Dermis microvascular lymphatic vessel endothelial cell (primary cell): ENCODE measurements around the gene RPE65. TPM values are rescaled to one million over a fixed set of nuclear protein-coding genes. Genes with fewer than 3 reads are reported as not detected.
"Not testable (repeated sequence)": the region's sequence is repeated elsewhere in the genome, so short reads cannot be mapped to it uniquely, and the experiment has no call there.

Experiments
- DNase-seq, 2 donors: peaks; one replicate each; pipeline versions ENCODE4 v3.0.0 to v3.0.0-alpha.2; 2010; ENCODE audit warnings: low read depth in 2 of 2
- total RNA-seq: library from RNA; depleted of rRNA; stranded (reverse); fragments of >200 nt; gene quantifications from 2 replicates; pipeline ENCODE4 v1.2.1, GENCODE V29; 2014

Gene RPE65
- total RNA-seq, 1 donor from 2014 or later = not detected

DNA sequence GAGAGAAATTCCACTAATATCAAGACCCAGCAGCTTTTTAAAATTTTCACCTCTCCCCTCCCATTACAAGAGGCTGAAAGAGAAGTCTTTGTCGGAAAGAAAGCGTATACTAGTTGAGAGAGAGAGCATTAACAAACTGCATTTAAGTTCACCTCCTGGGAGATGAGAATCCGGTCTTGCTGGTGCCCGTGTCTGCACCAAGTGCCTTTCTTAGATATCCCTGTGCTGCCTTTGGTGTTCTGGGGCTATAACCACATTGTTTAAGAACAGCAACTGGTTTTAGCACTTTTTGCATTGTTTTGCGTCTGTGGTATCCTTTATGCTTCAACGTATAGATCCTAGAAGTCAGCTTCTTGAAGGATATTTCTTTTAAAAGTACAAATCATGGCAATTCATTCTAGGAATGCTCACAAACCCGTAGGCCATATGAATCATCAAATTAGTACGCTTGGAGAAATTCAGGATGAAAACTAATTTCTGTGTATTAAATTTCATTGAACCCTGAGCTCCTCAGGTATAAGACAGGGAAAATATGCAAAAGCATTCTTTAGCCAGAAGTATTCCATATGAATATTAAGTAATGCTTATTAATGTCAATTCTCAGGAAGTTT is 3.4 kb upstream of the RPE65 start:
- DNase-seq = no peak

DNA sequence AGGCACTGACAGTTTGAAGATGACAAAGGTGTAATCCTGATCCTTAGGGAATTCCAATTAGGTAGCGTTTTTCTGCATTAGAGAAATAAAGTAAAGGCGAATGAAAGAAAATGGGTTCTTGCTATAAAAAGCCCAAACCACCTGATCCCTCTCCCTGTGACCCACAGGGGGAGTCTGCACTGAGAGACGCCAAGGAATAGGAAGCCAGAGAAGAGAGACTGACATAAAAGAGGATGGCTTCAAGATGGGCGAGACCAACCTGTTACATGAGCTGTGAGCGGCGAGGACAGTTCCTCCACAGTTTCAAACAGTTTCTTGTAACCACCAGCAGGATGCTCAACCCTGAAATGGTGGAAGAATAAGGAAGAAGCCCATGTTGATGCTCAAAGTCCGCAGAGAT is 1.4 kb downstream of the RPE65 start:
- DNase-seq = no peak

DNA sequence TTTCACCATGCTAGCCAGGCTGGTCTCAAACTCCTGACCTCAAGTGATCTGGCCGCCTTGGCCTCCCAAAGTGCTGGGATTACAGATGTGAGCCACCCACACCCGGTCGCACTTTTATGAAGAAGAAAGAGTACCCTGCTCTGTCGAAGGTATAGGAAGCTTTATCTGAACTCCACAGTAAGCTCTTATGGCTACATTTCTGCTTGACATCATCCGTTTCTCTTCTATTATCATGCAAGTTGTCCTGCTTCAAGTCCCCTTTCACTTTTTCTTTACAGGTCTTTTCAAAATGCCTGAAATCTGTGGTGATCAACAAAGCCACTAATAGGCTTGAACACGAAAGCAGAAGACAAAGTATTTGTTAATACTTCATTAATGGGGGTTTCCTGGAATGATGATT is 4.0 kb downstream of the RPE65 start:
- DNase-seq = no peak

DNA sequence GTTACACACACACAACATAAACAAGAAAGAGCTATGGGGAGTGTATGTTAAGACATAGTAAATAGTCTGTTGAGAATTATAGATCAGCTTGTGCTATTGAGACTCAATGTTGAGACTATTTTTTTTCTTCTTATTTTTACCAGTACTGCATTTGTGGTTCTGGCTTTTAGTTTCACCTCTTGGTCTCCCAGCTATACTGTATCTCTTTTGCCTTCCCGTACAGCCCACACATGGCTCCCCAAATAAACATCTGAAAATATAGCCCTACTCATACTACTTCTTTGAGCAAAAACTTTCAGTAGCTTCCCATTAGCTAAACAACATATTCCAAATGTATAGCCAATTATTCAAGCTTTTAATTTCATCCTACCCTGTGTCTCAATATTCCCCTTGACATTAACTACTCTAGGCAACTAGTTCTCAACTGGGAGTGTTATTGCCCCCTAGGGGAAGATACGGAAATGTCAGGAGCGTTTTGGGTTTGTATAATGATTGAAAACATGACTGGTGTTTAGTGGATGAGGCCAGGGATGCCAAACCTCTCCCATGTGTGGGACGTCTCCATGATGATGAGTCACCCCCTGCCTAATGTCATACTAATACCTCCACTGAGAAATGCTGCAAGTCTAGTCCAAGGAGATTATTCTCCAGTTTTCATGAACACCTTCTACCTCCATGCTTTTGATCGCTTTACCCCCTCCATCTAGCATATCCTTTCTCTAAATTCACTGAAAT is 6.8 kb downstream of the RPE65 start:
- peak; percentile 1 to 41 for DNase-seq

DNA sequence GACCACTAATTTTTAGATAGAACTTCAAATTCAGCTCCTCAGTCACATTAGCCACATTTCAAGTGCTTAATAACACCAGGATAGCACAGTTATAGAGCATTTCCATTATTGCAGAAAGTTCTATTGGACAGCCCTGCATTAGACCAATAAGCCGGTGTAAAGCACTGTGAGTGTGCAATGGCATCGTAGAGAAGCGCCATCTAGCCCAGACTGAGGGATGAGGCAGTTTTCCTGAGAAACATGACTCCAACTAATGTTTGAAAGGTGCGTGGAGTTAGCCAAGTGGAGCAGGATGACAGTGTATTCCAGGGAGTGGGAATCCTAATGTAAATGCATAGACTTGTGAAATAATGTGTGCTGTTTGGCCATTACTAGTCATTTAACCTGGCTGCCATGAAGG is 7.7 kb downstream of the RPE65 start:
- no peak for DNase-seq

DNA sequence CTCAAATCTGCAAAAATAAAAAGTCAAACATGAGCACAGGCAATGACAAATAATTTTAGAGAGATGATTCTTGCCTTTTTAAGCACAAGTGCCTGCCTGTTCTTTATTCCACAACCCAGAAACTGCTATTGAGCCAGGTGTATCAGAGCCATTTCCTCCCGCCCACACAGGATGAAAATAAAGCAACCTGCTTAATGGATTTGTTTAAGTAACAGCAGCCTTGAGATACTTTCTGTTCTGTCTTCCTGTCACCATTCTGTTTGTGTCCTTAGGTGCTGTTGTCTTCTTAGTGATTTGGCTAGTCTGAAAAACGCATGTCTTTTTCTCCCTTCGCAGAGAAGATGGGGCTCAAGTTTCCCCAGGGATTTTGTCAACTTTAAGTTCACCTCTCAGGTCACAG is 11.4 kb downstream of the RPE65 start:
- no peak for DNase-seq

DNA sequence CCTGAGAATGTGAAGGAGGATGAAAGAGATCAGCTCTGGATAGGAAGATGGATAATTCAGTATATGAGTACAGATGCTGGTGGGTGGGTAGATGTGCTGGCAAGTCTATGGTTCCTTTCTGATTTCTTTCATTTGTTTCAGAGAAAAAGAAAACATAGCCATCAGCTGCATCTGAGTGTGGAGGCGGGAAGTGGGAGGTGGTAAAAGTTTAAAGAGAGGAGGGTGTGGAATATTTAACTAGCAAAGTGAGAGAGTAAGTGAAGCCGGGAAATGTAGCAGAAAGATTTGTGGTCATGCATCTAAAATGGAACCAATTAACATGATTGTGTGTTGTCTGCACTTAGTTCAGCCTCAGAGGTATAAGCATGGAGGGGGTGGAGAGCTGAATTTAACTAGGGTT is 16.4 kb downstream of the RPE65 start:
- DNase-seq = no peak

DNA sequence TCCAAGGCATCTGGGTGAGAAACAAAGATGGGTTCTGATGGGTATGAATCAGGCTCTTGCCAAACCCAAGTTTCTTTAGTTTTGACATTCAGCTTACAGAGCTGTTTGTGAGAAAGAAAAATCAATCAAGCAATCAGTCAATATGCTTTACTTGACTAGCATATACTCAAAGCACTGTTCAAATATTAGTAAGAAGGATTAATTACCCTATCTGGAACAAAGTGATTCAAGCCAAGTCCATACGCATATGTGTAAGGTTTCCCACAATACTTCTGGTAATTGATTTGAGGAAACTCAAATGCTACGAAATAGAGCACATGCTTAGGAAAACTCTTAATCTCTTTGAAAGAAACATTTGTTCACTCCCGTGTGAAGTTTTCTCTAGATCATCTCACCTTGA is 18.7 kb downstream of the RPE65 start:
- no peak for DNase-seq

DNA sequence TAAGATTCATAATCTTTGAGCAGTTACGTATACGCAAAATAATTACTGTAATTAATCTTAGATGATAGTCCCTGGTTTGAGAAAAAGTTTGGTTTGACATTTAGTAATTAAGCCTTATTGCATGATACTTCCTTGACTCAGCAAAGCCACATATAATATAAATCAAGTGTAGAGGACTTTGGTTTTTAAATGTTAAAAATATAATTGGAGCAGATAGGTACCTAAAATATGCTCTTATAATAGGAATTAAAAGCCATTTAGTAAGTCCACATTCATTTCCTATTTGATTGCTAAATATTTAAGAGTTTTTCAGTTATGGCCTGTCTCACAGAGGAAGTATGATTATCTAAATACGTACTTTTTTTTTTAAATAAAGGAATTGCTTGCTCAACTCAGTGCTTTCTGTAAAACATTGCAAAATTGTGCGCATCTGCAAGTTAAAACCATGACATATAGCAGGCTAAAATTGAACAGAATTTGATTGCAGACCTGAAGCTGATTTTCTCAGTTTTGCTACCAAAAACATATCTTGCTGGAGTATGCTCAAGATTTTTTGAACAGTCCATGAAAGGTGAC is 20.4 kb downstream of the RPE65 start:
- no peak for DNase-seq

DNA sequence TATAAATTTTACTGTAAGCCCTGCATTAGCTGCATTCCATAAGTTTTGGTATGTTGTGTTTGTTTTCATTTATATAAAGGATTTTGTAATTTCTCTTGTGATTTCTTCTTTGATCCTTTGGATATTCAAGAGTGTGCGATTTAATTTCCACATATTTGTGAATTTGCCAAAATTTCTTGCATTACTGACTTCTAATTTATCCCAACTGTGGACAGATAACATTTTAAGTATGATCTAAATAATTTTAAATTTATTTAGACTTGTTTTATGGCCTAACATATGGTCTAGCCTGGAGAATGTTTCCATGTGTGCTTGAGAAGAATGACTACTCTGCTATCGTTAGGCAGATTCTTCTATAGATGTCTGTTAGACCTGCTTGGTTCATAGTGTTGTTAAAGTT is 23.2 kb downstream of the RPE65 start:
- no peak for DNase-seq

DNA sequence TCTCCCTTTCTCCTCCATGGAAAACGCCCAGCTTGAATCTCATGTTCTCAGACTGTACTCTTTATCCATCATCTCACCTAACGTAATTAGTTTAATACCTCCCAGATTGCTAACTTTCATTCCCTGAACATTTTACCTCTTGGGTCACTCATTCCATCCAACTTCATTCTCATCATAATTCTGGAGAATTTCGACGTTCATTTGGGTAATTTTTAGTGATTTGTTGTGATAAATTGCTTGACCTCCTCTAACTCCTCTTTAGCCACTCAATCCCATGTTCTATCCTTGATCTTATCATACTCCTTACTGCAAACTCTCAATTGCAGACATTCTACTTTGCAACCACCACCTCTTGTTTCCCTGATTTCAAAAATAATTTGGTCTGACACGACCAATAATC is 28.4 kb downstream of the RPE65 start:
- DNase-seq = no peak

DNA sequence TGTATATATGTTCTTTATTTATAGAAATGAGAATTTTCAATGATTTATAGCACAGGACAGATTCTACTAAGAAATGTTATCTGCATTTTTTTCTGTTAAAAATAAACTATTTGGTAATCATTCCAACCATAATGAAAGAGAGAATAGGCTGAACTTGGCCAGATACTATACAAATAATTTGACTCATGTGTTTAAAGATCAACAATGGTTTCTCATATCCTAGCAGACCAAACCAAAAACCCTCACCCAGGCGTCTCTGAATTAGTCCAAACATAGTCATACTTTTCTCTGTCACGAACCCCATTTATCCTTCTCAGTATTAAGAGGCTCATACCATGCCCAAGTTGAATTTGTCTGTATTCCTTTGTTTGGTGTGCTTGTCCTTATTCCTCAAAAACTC is 40.3 kb downstream of the RPE65 start:
- DNase-seq = no peak

DNA sequence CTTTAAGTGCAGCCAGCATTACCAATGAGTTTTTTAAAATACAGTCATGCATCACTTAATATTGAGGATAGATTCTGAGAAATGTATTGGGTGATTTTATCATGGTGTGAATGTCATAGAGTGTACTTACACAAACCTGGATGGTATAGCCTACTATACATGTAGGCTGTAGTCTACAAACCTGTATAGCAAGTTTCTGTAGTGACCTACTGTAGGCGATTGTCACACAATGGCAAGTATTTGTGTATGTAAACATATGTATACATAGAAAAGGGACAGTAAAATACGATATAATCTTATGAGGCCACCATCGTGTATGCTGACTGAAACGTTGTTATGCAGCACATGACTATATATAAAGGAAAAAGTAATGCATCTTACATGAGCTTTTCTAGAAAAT is 48.2 kb downstream of the RPE65 start:
- no peak for DNase-seq

DNA sequence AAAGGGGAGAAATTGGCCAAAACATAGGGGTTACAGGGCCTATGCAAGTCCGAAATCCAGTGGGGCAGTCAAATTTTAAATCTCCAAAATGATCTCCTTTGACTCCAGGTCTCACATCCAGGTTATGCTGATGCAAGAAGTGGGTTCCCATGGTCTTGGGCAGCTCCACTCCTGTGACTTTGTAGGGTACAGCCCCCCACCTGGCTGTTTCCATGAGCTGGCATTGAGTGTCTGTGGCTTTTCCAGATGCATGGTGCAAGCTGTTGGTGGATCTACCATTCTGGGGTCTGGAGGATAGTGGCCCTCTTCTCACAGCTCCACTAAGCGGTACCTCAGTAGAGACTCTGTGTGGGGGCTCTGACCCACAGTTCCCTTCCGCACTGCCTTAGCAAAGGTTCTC is 54.2 kb downstream of the RPE65 start:
- not testable (repeated sequence) for DNase-seq

DNA sequence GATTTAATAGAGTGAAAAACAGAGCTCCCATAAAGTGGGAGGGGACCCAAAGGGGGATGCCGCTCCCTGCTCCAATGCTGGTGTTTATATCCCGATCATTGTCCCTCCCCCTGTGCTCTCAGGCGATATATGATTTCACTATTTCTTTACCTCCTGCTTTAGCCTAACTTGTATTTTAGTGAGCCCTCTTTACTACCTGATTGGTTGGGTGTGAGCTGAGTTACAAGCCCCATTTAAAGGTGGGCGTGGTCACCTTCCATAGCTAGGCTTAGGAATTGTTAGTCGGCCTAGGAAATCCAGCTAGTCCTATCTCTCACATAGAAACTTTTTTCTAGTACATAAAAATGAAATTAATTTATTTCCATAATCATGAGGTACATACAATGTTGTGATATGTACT is 57.3 kb downstream of the RPE65 start:
- not testable (repeated sequence) for DNase-seq

DNA sequence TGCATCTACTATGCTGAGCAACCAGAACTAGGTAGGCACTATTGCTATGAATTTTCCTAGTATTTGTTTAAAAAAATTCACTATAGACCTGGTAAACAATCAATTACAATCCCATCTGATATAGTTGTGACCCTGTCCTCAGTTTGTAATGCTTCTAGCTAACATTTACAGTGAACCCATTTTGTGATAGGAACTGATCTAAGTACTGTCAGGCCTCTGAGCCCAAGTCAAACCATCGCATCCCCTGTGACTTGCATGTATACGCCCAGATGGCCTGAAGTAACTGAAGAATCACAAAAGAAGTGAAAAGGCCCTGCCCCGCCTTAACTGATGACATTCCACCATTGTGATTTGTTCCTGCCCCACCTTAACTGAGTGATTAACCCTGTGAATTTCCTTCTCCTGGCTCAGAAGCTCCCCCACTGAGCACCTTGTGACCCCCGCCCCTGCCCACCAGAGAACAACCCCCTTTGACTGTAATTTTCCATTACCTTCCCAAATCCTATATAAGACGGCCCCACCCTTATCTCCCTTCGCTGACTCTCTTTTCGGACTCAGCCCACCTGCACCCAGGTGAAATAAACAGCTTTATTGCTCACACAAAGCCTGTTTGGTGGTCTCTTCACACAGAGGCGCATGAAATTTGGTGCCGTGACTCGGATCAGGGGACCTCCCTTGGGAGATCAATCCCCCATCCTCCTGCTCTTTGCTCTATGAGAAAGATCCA is 63.8 kb downstream of the RPE65 start:
- not testable (repeated sequence) for DNase-seq

DNA sequence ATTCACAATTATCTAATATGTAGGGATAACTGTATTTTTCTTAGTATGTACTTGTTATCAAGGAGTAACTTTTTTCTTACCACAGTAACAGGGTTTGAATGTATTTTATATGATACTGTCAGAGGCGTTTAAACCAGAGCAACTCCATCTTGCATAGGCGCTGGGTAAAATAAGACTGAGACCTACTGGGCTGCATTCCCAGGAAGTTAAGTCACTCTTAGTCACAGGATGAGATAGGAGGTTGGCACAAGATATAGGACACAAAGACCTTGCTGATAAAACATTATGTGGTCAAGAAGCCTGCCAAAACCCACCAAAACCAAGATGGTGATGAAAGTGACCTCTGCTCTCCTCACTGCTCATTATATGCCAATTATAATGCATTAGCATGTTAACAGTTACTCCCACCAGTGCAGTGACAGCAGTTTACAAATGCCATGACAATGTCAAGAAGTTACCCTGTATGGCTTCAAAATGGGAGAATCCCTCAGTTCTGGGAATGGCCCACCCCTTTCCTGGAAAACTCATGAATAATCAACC is 64.8 kb downstream of the RPE65 start:
- peak in 1 of 2 donors; percentile 68 for DNase-seq

DNA sequence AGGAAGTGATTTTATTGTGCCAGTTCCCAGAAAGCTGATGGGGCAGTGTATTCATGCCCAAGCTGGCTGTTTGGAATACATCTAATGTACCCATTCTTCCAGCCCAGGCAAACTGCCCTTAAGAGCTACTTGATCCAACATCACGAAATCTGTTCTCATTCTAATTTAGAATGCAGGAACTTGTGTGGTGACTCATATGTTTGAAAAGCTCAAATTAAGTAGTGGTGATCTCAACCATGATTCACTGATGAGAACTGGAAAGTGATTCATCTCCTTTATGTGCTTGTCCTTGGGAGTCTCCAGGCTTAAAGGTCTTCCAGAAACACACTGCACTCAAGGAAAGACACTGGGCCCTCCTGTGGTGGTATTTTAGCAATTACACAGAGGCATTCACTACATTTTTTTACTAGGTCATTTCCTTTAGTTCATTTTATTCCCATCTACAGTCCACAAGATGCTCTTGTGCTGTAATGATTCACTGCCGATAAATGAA is 65.4 kb downstream of the RPE65 start:
- DNase-seq = peak in 1 of 2 donors; percentile 96

DNA sequence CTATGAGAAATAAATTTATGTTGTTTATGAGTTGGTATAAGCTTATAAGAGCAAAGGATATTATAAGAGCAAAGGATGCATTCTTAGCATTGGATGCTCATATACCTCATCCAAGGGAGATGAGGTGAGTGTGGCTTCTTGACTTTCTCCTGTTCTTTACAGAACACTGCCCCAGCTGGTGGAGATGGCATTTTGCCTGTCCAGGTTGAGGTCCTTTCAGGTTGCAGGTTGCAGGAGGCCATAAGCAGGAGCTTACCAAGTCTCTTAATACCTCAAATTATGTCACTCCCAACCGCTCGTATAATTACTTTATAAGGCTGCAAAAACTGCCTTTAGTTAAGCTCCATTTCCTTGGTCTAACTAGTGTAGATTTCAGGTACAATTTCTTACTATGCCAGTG is 66.7 kb downstream of the RPE65 start:
- DNase-seq = no peak

DNA sequence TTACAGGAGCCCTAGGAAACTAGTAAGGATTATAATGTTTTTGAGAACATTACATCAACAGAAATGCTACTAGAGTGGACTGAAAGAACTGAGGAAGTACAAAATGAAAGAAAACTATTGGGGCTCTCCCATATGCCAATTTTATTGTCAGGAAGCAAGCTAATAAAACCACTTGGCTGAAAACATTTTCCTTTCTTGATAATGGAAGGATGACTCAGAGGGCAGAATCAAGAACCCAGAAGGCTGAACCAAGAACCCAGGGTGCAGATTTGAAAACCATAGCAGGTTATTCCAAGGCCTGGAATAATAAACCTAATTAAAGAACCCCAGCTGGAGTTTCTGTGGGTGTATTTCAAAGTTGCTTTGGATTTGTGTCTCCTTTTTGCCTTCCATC is 70.7 kb downstream of the RPE65 start:
- DNase-seq = peak in 1 of 2 donors; percentile 49
